Karpas-422 (cell line): ENCODE measurements around the gene OGFR. TPM values are rescaled to one million over a fixed set of nuclear protein-coding genes. Genes with fewer than 3 reads are reported as not detected.

Experiments
- DNase-seq: peaks from one replicate; pipeline ENCODE4 v3.0.0-alpha.2; 2015
- H2AFZ ChIP-seq: fragments of 200-600 bp; sonication (generic); 2 replicates; pipeline ENCODE4 v1.6.1; 2014; ENCODE audit warnings: antibody characterized with exemption, low read length, mixed read lengths
- H3K27ac ChIP-seq: fragments of 200-600 bp; sonication (generic); 2 replicates; pipeline ENCODE4 v1.5.1; 2014; ENCODE audit warnings: mild to moderate bottlenecking, low read length, moderate library complexity
- H3K27me3 ChIP-seq: fragments of 200-600 bp; sonication (generic); 2 replicates; pipeline ENCODE4 v1.6.1; 2014; ENCODE audit warnings: low read length, mixed read lengths
- H3K36me3 ChIP-seq: fragments of 200-600 bp; sonication (generic); 2 replicates; pipeline ENCODE4 v1.6.1; 2014; ENCODE audit warnings: low read length, mixed read lengths; ENCODE audit not compliant: insufficient read depth
- H3K4me1 ChIP-seq: fragments of 200-600 bp; sonication (generic); 2 replicates; pipeline ENCODE4 v1.6.1; 2014; ENCODE audit warnings: mild to moderate bottlenecking, low read length, mixed read lengths
- H3K4me2 ChIP-seq: fragments of 200-600 bp; sonication (generic); 2 replicates; pipeline ENCODE4 v1.6.1; 2014; ENCODE audit warnings: low read length, low read depth, mild to moderate bottlenecking; ENCODE audit not compliant: poor library complexity, severe bottlenecking
- H3K4me3 ChIP-seq: fragments of 200-600 bp; sonication (generic); 2 replicates; pipeline ENCODE4 v1.5.1; 2014; ENCODE audit warnings: mild to moderate bottlenecking, antibody characterized with exemption, low read length, mixed read lengths
- H3K79me2 ChIP-seq: fragments of 200-600 bp; sonication (generic); 2 replicates; pipeline ENCODE4 v1.6.1; 2014; ENCODE audit warnings: mild to moderate bottlenecking, low read length, mixed read lengths
- H3K9ac ChIP-seq: fragments of 200-600 bp; sonication (generic); 2 replicates; pipeline ENCODE4 v1.6.0; 2014; ENCODE audit warnings: low read length
- H3K9me2 ChIP-seq: fragments of 200-600 bp; sonication (generic), shearing (Covaris generic); replicated peaks from 2 replicates; pipeline ENCODE4 v1.6.0; 2014; ENCODE audit warnings: mild to moderate bottlenecking, low read length, moderate library complexity; ENCODE audit not compliant: insufficient read depth
- H3K9me3 ChIP-seq: fragments of 300-700, 200-600 bp; sonication (generic); 2 replicates; pipeline ENCODE4 v1.6.1; 2014; ENCODE audit warnings: low read length, mixed read lengths
- H4K20me1 ChIP-seq: fragments of 200-600 bp; sonication (generic); 2 replicates; pipeline ENCODE4 v1.6.1; 2014; ENCODE audit warnings: mild to moderate bottlenecking, antibody characterized with exemption, low read length, low read depth; ENCODE audit not compliant: insufficient read depth
- total RNA-seq: library from RNA; depleted of rRNA; stranded (reverse); fragments of >200 nt; shearing (Covaris generic); gene quantifications from 2 replicates; pipeline ENCODE4 v1.2.3, GENCODE V29; 2014; ENCODE audit warnings: low replicate concordance

OGFR gene
- total RNA-seq, 1 experiment from 2014 or later = 23.8 TPM

GRCh38 chr20:62772103-62772611, 32.5 kb upstream of the OGFR start:
- no peaks in the 10 kb centered on the region for H4K20me1 ChIP-seq
- no peaks in the 10 kb centered on the region for H3K36me3 ChIP-seq
- H3K4me1 ChIP-seq = peaks cover 6% of the 10 kb centered on the region
- no peak overlapping the region for H3K4me3 ChIP-seq
- H3K27ac ChIP-seq = no peak overlapping the region
- H3K9me2 ChIP-seq = no peaks in the 10 kb centered on the region
- DNase-seq = no peak
- H3K4me2 ChIP-seq = no peak overlapping the region
- no peak overlapping the region for H2AFZ ChIP-seq
- H3K79me2 ChIP-seq = no peaks in the 10 kb centered on the region
- no peaks in the 10 kb centered on the region for H3K9me3 ChIP-seq
- no peak overlapping the region for H3K9ac ChIP-seq
- H3K27me3 ChIP-seq = no peaks in the 10 kb centered on the region

GRCh38 chr20:62772619-62772989, 32.0 kb upstream of the OGFR start:
- Histone ChIP-seq H3K9ac (no peak overlapping the region), H3K4me1 (peaks cover 8% of the 10 kb centered on the region), H3K27ac (no peak overlapping the region), H3K9me2 (no peaks in the 10 kb centered on the region), H3K4me3 (no peak overlapping the region), H4K20me1 (no peaks in the 10 kb centered on the region), H3K79me2 (no peaks in the 10 kb centered on the region), H2AFZ (no peak overlapping the region), H3K36me3 (no peaks in the 10 kb centered on the region), H3K4me2 (no peak overlapping the region), H3K27me3 (no peaks in the 10 kb centered on the region), H3K9me3 (no peaks in the 10 kb centered on the region)
- DNase-seq = no peak

- Histone ChIP-seq H3K36me3 (no peaks in the 10 kb centered on the region), H3K27me3 (no peaks in the 10 kb centered on the region), H3K27ac (no peak overlapping the region), H3K4me2 (no peak overlapping the region), H3K9me3 (no peaks in the 10 kb centered on the region), H3K4me1 (peaks cover 8% of the 10 kb centered on the region), H2AFZ (no peak overlapping the region), H4K20me1 (no peaks in the 10 kb centered on the region), H3K79me2 (no peaks in the 10 kb centered on the region), H3K4me3 (no peak overlapping the region), H3K9me2 (no peaks in the 10 kb centered on the region), H3K9ac (no peak overlapping the region)
- no peak for DNase-seq
These were observed 31.4 kb upstream of the OGFR start for GRCh38 chr20:62772990-62773844.

GRCh38 chr20:62773845-62774714, 30.6 kb upstream of the OGFR start:
- Histone ChIP-seq H4K20me1 (no peaks in the 10 kb centered on the region), H3K36me3 (no peaks in the 10 kb centered on the region), H3K27me3 (no peaks in the 10 kb centered on the region), H3K9me3 (no peaks in the 10 kb centered on the region), H3K4me1 (peaks cover 8% of the 10 kb centered on the region), H3K79me2 (no peaks in the 10 kb centered on the region), H3K4me3 (no peak overlapping the region), H3K4me2 (no peak overlapping the region), H3K27ac (no peak overlapping the region), H2AFZ (no peak overlapping the region), H3K9ac (no peak overlapping the region), H3K9me2 (no peaks in the 10 kb centered on the region)
- DNase-seq = no peak

GRCh38 chr20:62774762-62775161, 29.9 kb upstream of the OGFR start:
- no peak overlapping the region for H2AFZ ChIP-seq
- H3K36me3 ChIP-seq = no peaks in the 10 kb centered on the region
- H3K9me2 ChIP-seq = no peaks in the 10 kb centered on the region
- H3K9ac ChIP-seq = no peak overlapping the region
- no peak overlapping the region for H3K4me3 ChIP-seq
- no peaks in the 10 kb centered on the region for H3K9me3 ChIP-seq
- H3K4me2 ChIP-seq = no peak overlapping the region
- no peaks in the 10 kb centered on the region for H3K27me3 ChIP-seq
- H3K4me1 ChIP-seq = peaks cover 8% of the 10 kb centered on the region
- no peak for DNase-seq
- H3K79me2 ChIP-seq = no peaks in the 10 kb centered on the region
- no peaks in the 10 kb centered on the region for H4K20me1 ChIP-seq
- no peak overlapping the region for H3K27ac ChIP-seq

- Histone ChIP-seq H3K79me2 (no peaks in the 10 kb centered on the region), H3K4me2 (no peak overlapping the region), H2AFZ (no peak overlapping the region), H3K9me3 (no peaks in the 10 kb centered on the region), H3K27me3 (no peaks in the 10 kb centered on the region), H3K4me1 (peaks cover 8% of the 10 kb centered on the region), H3K9ac (no peak overlapping the region), H4K20me1 (no peaks in the 10 kb centered on the region), H3K4me3 (no peak overlapping the region), H3K36me3 (no peaks in the 10 kb centered on the region), H3K27ac (no peak overlapping the region), H3K9me2 (no peaks in the 10 kb centered on the region)
- no peak for DNase-seq
These were observed 29.4 kb upstream of the OGFR start for GRCh38 chr20:62775206-62775605.

GRCh38 chr20:62776035-62776691, 28.5 kb upstream of the OGFR start:
- H3K9me2 ChIP-seq = no peaks in the 10 kb centered on the region
- peak overlapping the region; percentile 43; the same call in 1 of the 2 replicates for H3K9ac ChIP-seq
- H3K9me3 ChIP-seq = no peaks in the 10 kb centered on the region
- peak overlapping the region; percentile 55; the same call in 1 of the 2 replicates for H3K4me3 ChIP-seq
- H4K20me1 ChIP-seq = no peaks in the 10 kb centered on the region
- no peak overlapping the region for H3K27ac ChIP-seq
- DNase-seq = no peak
- peak overlapping the region; percentile 46 for H3K4me2 ChIP-seq
- H3K4me1 ChIP-seq = peaks cover 8% of the 10 kb centered on the region
- H2AFZ ChIP-seq = no peak overlapping the region
- H3K79me2 ChIP-seq = no peaks in the 10 kb centered on the region
- no peaks in the 10 kb centered on the region for H3K27me3 ChIP-seq
- no peaks in the 10 kb centered on the region for H3K36me3 ChIP-seq
